Liver (tissue), 9 donors: ENCODE results near the gene JAKMIP3. TPM values are rescaled to one million over a fixed set of nuclear protein-coding genes. Genes with fewer than 3 reads are reported as not detected.

Experiments used
- DNase-seq: peaks from one replicate; pipeline ENCODE4 v3.0.0-alpha.2; 2017; ENCODE audit warnings: low spot score
- H3K27ac ChIP-seq, 2 donors: one replicate each; pipeline ENCODE4 v1.7.0; 2013; ENCODE audit warnings: inconsistent platforms in 2 of 2, low read length in 2 of 2, control low read depth in 1 of 2, low read depth in 1 of 2, mild to moderate bottlenecking in 1 of 2
- H3K27me3 ChIP-seq, 4 donors: one replicate each; pipeline versions ENCODE4 v1.6.1 to v1.7.0; 2013; ENCODE audit warnings: low read length in 3 of 4, inconsistent platforms in 1 of 4, mild to moderate bottlenecking in 1 of 4, moderate library complexity in 1 of 4; ENCODE audit not compliant: control insufficient read depth in 4 of 4, insufficient read depth in 4 of 4
- H3K36me3 ChIP-seq, 4 donors: one replicate each; pipeline versions ENCODE4 v1.6.1 to v1.7.0; 2013; ENCODE audit warnings: low read length in 3 of 4, mild to moderate bottlenecking in 3 of 4, low read depth in 1 of 4, moderate library complexity in 1 of 4; ENCODE audit not compliant: control insufficient read depth in 4 of 4, insufficient read depth in 3 of 4
- H3K4me1 ChIP-seq, 4 donors: one replicate each; pipeline versions ENCODE4 v1.6.1 to v1.7.0; 2013; ENCODE audit warnings: low read length in 3 of 4, mild to moderate bottlenecking in 3 of 4, moderate library complexity in 1 of 4; ENCODE audit not compliant: control insufficient read depth in 4 of 4, insufficient read depth in 4 of 4
- H3K4me3 ChIP-seq, 3 donors: one replicate each; pipeline versions ENCODE4 v1.6.1 to v1.7.0; 2013; ENCODE audit warnings: low read length in 3 of 3, control low read depth in 1 of 3, low read depth in 1 of 3, mild to moderate bottlenecking in 1 of 3
- H3K9ac ChIP-seq, 2 donors: one replicate each; pipeline ENCODE4 v1.7.0; 2013; ENCODE audit warnings: low read length in 2 of 2, mild to moderate bottlenecking in 2 of 2, moderate library complexity in 2 of 2, control low read depth in 1 of 2, low read depth in 1 of 2
- H3K9me3 ChIP-seq, 4 donors: one replicate each; pipeline versions ENCODE4 v1.6.1 to v1.7.0; 2013; ENCODE audit warnings: low read length in 3 of 4; ENCODE audit not compliant: control insufficient read depth in 4 of 4
- ATF3 ChIP-seq: IDR thresholded peaks from 2 replicates; pipeline ENCODE4 v1.6.1; 2016; ENCODE audit warnings: antibody characterized with exemption
- EGR1 ChIP-seq, 2 donors: IDR thresholded peaks; 2 replicates each; pipeline ENCODE4 v1.6.1; 2016 to 2018; ENCODE audit warnings: antibody characterized with exemption in 2 of 2, low read depth in 2 of 2
- FOXA1 ChIP-seq: IDR thresholded peaks from 2 replicates; pipeline ENCODE4 v1.6.1; 2016; ENCODE audit warnings: antibody characterized with exemption
- FOXA2 ChIP-seq: IDR thresholded peaks from 2 replicates; pipeline ENCODE4 v1.6.1; 2016; ENCODE audit warnings: antibody characterized with exemption
- GABPA ChIP-seq, 2 donors: IDR thresholded peaks in 1 of 2; conservative IDR thresholded peaks in 1 of 2; 2 replicates each; pipeline ENCODE4 v1.6.1; 2016; ENCODE audit warnings: antibody characterized with exemption in 2 of 2, mild to moderate bottlenecking in 1 of 2, moderate library complexity in 1 of 2
- HNF4G ChIP-seq: IDR thresholded peaks from 2 replicates; pipeline ENCODE4 v1.6.1; 2016; ENCODE audit warnings: antibody characterized with exemption
- JUND ChIP-seq, 2 donors: IDR thresholded peaks; 2 replicates each; pipeline ENCODE4 v1.6.1; 2016; ENCODE audit warnings: antibody characterized with exemption in 2 of 2
- MAX ChIP-seq: IDR thresholded peaks from 2 replicates; pipeline ENCODE4 v1.6.1; 2016; ENCODE audit warnings: antibody characterized with exemption
- NR2F2 ChIP-seq: IDR thresholded peaks from 2 replicates; pipeline ENCODE4 v1.6.1; 2016; ENCODE audit warnings: antibody characterized with exemption
- RAD21 ChIP-seq, 2 donors: IDR thresholded peaks; 2 replicates each; pipeline ENCODE4 v1.6.1; 2016; ENCODE audit warnings: antibody characterized with exemption in 2 of 2, mild to moderate bottlenecking in 2 of 2
- REST ChIP-seq: IDR thresholded peaks from 2 replicates; pipeline ENCODE4 v1.6.1; 2016; ENCODE audit warnings: antibody characterized with exemption, mild to moderate bottlenecking
- RXRA ChIP-seq, 2 donors: IDR thresholded peaks; 2 replicates each; pipeline ENCODE4 v1.6.1; 2017 to 2018; ENCODE audit warnings: antibody characterized with exemption in 2 of 2, mild to moderate bottlenecking in 1 of 2
- SP1 ChIP-seq: IDR thresholded peaks from 2 replicates; pipeline ENCODE4 v1.6.1; 2018; ENCODE audit warnings: antibody characterized with exemption, mild to moderate bottlenecking
- TAF1 ChIP-seq: conservative IDR thresholded peaks from 2 replicates; pipeline ENCODE4 v1.6.1; 2016; ENCODE audit warnings: antibody characterized with exemption, mild to moderate bottlenecking
- YY1 ChIP-seq: IDR thresholded peaks from 2 replicates; pipeline ENCODE4 v1.6.1; 2016; ENCODE audit warnings: antibody characterized with exemption, mild to moderate bottlenecking
- ZBTB33 ChIP-seq: IDR thresholded peaks from 2 replicates; pipeline ENCODE4 v1.6.1; 2016; ENCODE audit warnings: antibody characterized with exemption
- WGBS: extraction: QIAGEN DNeasy Blood & Tissue Kit; methylation state at CpG from one replicate; pipeline ENCODE4 v1.1.7; 2013; 5-methylcytosine and 5-hydroxymethylcytosine counted together
- polyA plus RNA-seq, 2 donors: library from polyadenylated mRNA; stranded (reverse) in 1 of 2; unstranded in 1 of 2; fragments of 200-250 nt in 1 of 2; fragments of >200 nt in 1 of 2; fragmentation: Nextera tagmentation in 1 of 2; extraction: Ambion mirVana in 1 of 2; gene quantifications; one replicate each; pipeline versions ENCODE4 v1.2.1 to v1.2.3, GENCODE V29; 2013 to 2015
- total RNA-seq, 2 donors: library from RNA; depleted of rRNA; stranded (reverse); fragments of >200 nt; gene quantifications; one replicate each; pipeline ENCODE4 v1.2.3, GENCODE V29; 2014
- TF ChIP-seq, protein P1 (sequence below): fragments of 150-350 bp; IDR thresholded peaks from 2 replicates; pipeline ENCODE4 v1.5.1; 2017; ENCODE audit warnings: improper control_type of control experiment, low read depth, low read length; ENCODE audit not compliant: missing input control
- donor health status: healthy.
- donor health status: healthy.
- donor health status: healthy.
- donor health status: healthy.
- donor health status: healthy.

JAKMIP3 gene
- total and polyA plus RNA-seq, 4 donors: 0.08 to 0.17 (median 0.09) TPM; not detected in 1

GRCh38 chr10:132071667-132072066, 5.9 kb downstream of the JAKMIP3 start (continued):
- no peak for TF ChIP-seq REST

GRCh38 chr10:132075909-132076577, 10.3 kb downstream of the JAKMIP3 start:
- Histone ChIP-seq H3K27ac (no peak overlapping the region), H3K36me3 (no peaks in the 10 kb centered on the region), H3K27me3 (no peaks in the 10 kb centered on the region), H3K4me3 (no peak overlapping the region), H3K9me3 (no peaks in the 10 kb centered on the region), H3K4me1 (no peaks in the 10 kb centered on the region), H3K9ac (no peak overlapping the region)
- TF ChIP-seq YY1 (no peak), ZBTB33 (no peak), NR2F2 (no peak), HNF4G (no peak), FOXA2 (no peak), REST (no peak), MAX (no peak), TAF1 (no peak), RXRA (IDR thresholded peaks at IDR 0.05) (no peak), SP1 (no peak), RAD21 (IDR thresholded peaks at IDR 0.05) (no peak), GABPA (IDR thresholded peaks at IDR 0.05 in 1 of 2, conservative IDR thresholded peaks at IDR 0.05 in 1 of 2) (no peak), ATF3 (no peak), FOXA1 (no peak), JUND (IDR thresholded peaks at IDR 0.05) (no peak), EGR1 (IDR thresholded peaks at IDR 0.05; ENCODE audit: low read depth in 2 of 2) (no peak)
- TF ChIP-seq, protein P1, sequence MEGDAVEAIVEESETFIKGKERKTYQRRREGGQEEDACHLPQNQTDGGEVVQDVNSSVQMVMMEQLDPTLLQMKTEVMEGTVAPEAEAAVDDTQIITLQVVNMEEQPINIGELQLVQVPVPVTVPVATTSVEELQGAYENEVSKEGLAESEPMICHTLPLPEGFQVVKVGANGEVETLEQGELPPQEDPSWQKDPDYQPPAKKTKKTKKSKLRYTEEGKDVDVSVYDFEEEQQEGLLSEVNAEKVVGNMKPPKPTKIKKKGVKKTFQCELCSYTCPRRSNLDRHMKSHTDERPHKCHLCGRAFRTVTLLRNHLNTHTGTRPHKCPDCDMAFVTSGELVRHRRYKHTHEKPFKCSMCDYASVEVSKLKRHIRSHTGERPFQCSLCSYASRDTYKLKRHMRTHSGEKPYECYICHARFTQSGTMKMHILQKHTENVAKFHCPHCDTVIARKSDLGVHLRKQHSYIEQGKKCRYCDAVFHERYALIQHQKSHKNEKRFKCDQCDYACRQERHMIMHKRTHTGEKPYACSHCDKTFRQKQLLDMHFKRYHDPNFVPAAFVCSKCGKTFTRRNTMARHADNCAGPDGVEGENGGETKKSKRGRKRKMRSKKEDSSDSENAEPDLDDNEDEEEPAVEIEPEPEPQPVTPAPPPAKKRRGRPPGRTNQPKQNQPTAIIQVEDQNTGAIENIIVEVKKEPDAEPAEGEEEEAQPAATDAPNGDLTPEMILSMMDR: no peak
- 75% methylated on average over 17 of the region's 17 CpGs for WGBS
- DNase-seq: no peak
